GM12891 (cell line): Measurements from ENCODE around the gene KREMEN1.

ENCODE experiments used
- POLR2A ChIP-seq: IDR thresholded peaks from 2 replicates; pipeline ENCODE4 v1.6.1; 2011; ENCODE audit warnings: low read depth, low read length, control low read depth
- POLR2AphosphoS5 ChIP-seq: IDR thresholded peaks from 2 replicates; pipeline ENCODE4 v1.6.1; 2011; ENCODE audit warnings: low read depth, low read length, control low read depth
- SPI1 ChIP-seq: IDR thresholded peaks from 2 replicates; pipeline ENCODE4 v1.6.1; 2011; ENCODE audit warnings: low read depth, low read length, control low read depth
- TAF1 ChIP-seq: IDR thresholded peaks from 2 replicates; pipeline ENCODE4 v1.6.1; 2011; ENCODE audit warnings: low read depth, low read length, control low read depth

- TF ChIP-seq POLR2A (no peak), TAF1 (no peak), POLR2AphosphoS5 (no peak), SPI1 (no peak)
These were observed 134.4 kb downstream of the KREMEN1 start for GRCh38 chr22:29207243-29207550.
